Nephron (organoid): Measurements from ENCODE around the gene CCDC138.

Experiments used
- H3K27ac Mint-ChIP-seq, 3 experiments: 2 replicates each; pipeline ENCODE4 v1.8.0; 2020; ENCODE audit warnings: mixed read lengths in 3 of 3, mild to moderate bottlenecking in 2 of 3, moderate library complexity in 1 of 3
- H3K27me3 Mint-ChIP-seq: 2 replicates; pipeline ENCODE4 v1.8.0; 2021; ENCODE audit warnings: low read depth, mild to moderate bottlenecking, moderate library complexity, mixed read lengths
- H3K36me3 Mint-ChIP-seq: 2 replicates; pipeline ENCODE4 v1.8.0; 2020; ENCODE audit warnings: low read depth, mixed read lengths
- H3K4me1 Mint-ChIP-seq: 2 replicates; pipeline ENCODE4 v1.8.0; 2020; ENCODE audit warnings: mixed read lengths
- H3K4me3 Mint-ChIP-seq, 3 experiments: 2 replicates each; pipeline ENCODE4 v1.8.0; 2020; ENCODE audit warnings: mild to moderate bottlenecking in 3 of 3, mixed read lengths in 3 of 3, moderate library complexity in 2 of 3
- H3K9me3 Mint-ChIP-seq: 2 replicates; pipeline ENCODE4 v1.8.0; 2020; ENCODE audit warnings: mixed read lengths
- TF ChIP-seq, protein P1 (sequence below), 3 experiments: fragments of 200-600 bp; sonication (generic); IDR thresholded peaks; one replicate each; pipeline ENCODE4 v1.5.0; 2021; ENCODE audit warnings: antibody characterized with exemption in 3 of 3; ENCODE audit not compliant: unreplicated experiment in 3 of 3

The CCDC138 gene

DNA sequence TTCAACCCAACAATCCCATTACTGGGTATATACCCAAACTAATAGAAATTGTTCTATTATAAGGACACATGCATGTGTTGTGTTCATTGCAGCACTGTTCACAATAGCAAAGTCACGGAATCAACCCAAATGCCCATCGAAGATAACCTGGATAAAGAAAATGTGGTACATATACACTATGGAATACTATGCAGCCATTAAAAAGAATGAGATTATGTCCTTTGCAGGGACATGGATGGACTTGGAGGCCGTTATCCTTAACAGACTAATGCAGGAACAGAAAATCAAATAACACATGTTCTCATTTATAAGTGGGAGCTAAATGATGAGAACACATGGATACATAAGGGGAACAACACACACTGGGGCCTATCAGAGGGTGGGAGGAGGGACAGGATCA, 65.8 kb downstream of the CCDC138 start:
- Mint-ChIP-seq H3K4me1 (no peaks in the 10 kb centered on the region), H3K36me3 (peaks cover 43% of the 10 kb centered on the region), H3K9me3 (no peaks in the 10 kb centered on the region), H3K27ac (no peak overlapping the region), H3K4me3 (no peak overlapping the region), H3K27me3 (no peaks in the 10 kb centered on the region)
- TF ChIP-seq, protein P1, sequence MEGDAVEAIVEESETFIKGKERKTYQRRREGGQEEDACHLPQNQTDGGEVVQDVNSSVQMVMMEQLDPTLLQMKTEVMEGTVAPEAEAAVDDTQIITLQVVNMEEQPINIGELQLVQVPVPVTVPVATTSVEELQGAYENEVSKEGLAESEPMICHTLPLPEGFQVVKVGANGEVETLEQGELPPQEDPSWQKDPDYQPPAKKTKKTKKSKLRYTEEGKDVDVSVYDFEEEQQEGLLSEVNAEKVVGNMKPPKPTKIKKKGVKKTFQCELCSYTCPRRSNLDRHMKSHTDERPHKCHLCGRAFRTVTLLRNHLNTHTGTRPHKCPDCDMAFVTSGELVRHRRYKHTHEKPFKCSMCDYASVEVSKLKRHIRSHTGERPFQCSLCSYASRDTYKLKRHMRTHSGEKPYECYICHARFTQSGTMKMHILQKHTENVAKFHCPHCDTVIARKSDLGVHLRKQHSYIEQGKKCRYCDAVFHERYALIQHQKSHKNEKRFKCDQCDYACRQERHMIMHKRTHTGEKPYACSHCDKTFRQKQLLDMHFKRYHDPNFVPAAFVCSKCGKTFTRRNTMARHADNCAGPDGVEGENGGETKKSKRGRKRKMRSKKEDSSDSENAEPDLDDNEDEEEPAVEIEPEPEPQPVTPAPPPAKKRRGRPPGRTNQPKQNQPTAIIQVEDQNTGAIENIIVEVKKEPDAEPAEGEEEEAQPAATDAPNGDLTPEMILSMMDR (IDR thresholded peaks at IDR 0.05; ENCODE audit: unreplicated experiment in 3 of 3), result no peak

DNA sequence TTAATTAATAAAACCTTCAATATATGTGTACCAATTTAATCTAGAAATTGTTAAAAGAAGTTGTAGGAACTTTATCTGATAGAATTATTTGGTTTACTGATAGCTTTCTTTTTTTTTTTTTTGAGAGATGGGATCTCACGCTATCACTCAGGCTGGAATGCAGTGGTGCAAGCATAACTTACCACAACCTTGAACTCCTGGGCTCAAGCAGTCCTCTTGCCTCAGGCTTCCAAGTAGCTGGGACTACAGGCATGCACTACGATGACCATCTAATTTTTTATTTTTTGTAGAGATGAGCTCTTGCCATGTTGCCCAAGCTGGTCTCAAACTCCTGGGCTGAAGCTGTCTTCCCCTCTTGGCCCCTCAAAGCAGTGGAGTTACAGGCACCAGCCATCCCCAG, 66.8 kb downstream of the CCDC138 start:
- H3K4me1 Mint-ChIP-seq, result no peaks in the 10 kb centered on the region
- no peaks in the 10 kb centered on the region for H3K9me3 Mint-ChIP-seq
- H3K36me3 Mint-ChIP-seq, result peaks cover 54% of the 10 kb centered on the region
- no peak overlapping the region for H3K27ac Mint-ChIP-seq
- no peaks in the 10 kb centered on the region for H3K27me3 Mint-ChIP-seq
- TF ChIP-seq, protein P1 (IDR thresholded peaks at IDR 0.05; ENCODE audit: unreplicated experiment in 3 of 3), result no peak
- H3K4me3 Mint-ChIP-seq, result no peak overlapping the region

DNA sequence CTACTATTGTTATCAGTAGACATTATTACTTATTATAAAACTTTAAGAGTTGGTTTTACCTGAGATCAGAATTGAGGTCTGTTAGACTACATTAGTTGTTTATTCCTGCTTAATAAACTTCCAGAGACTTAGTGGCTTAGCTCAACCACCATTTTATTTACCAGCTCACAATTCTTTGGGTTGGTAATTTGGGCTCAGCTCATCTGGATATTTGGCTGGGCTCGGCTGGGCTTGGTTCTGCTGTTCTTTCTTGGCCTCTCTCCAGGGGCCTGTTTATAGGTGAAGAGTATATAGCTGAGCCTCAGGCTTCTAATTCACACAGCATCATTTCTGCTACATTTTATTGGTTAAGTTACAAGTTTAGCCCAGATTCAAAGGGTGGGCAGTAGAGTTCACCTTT, 67.9 kb downstream of the CCDC138 start:
- H3K36me3 Mint-ChIP-seq, result peaks cover 62% of the 10 kb centered on the region
- H3K4me1 Mint-ChIP-seq, result no peaks in the 10 kb centered on the region
- TF ChIP-seq, protein P1 (IDR thresholded peaks at IDR 0.05; ENCODE audit: unreplicated experiment in 3 of 3), result no peak
- H3K4me3 Mint-ChIP-seq, result no peak overlapping the region
- peaks cover 2% of the 10 kb centered on the region for H3K9me3 Mint-ChIP-seq
- no peak overlapping the region for H3K27ac Mint-ChIP-seq
- no peaks in the 10 kb centered on the region for H3K27me3 Mint-ChIP-seq

DNA sequence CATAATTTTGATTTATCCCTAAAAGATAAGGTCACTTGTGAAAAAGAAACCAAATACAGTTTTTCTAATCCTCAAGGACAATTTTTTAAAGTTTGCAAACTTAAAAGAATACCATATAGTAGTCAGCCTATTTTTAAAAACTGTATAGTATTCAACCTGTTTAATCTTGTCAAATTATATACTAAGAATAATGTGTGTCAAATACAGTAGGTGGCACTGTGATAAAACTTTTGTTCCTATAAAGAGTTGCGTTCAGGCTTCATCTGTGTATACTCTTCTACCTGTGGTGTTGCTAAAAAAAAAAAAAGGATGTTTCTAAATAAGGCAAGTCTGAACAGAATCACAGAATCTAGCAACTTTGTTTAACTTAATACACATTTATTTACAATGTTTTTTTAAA, 68.6 kb downstream of the CCDC138 start:
- H3K27me3 Mint-ChIP-seq, result no peaks in the 10 kb centered on the region
- peaks cover 62% of the 10 kb centered on the region for H3K36me3 Mint-ChIP-seq
- no peak overlapping the region for H3K27ac Mint-ChIP-seq
- no peak overlapping the region for H3K4me3 Mint-ChIP-seq
- H3K9me3 Mint-ChIP-seq, result peaks cover 2% of the 10 kb centered on the region
- no peaks in the 10 kb centered on the region for H3K4me1 Mint-ChIP-seq
- TF ChIP-seq, protein P1 (IDR thresholded peaks at IDR 0.05; ENCODE audit: unreplicated experiment in 3 of 3), result peak in 2 of 3 experiments; percentile 27 to 53

DNA sequence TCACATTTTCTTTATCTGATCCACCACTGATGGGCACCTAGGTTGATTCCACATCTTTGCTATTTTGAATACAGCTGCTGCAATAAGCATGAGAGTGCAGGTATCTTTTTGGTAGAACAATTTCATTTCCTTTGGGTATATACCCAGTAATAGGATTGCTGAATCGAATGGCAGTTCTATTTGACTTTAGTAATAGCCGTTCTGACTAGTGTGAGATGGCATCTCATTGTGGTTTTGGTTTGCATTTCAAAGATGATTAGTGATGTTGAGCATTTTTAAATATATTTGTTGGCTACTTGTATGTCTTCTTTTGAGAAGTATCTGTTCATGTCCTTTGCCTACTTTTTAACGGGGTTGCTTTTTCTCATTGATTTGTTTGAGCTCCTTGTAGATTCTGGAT, 72.3 kb downstream of the CCDC138 start:
- peaks cover 50% of the 10 kb centered on the region for H3K36me3 Mint-ChIP-seq
- H3K9me3 Mint-ChIP-seq, result peaks cover 4% of the 10 kb centered on the region
- no peaks in the 10 kb centered on the region for H3K27me3 Mint-ChIP-seq
- H3K27ac Mint-ChIP-seq, result no peak overlapping the region
- no peaks in the 10 kb centered on the region for H3K4me1 Mint-ChIP-seq
- TF ChIP-seq, protein P1 (IDR thresholded peaks at IDR 0.05; ENCODE audit: unreplicated experiment in 3 of 3), result no peak
- H3K4me3 Mint-ChIP-seq, result no peak overlapping the region

DNA sequence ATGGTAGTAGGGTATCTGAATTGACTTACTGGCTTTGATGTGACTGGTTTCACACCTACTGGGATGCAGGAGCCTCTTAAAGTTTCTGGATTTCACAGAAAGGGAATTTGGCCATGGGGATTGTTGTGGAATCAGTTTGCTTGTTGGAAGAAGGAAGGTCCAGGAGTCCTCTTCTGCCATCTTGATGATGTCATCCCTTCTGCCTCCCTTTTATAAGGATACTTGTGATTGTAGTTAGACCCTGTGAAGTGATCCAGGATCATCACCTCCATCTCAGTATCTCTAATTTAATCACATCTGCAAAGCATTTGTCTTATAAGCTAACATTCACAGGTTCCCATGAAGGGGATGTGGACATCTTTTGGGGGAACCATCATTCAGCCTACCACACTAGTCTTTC, 79.5 kb downstream of the CCDC138 start:
- peaks cover 64% of the 10 kb centered on the region for H3K36me3 Mint-ChIP-seq
- H3K4me3 Mint-ChIP-seq, result no peak overlapping the region
- no peak overlapping the region for H3K27ac Mint-ChIP-seq
- no peaks in the 10 kb centered on the region for H3K4me1 Mint-ChIP-seq
- H3K27me3 Mint-ChIP-seq, result no peaks in the 10 kb centered on the region
- H3K9me3 Mint-ChIP-seq, result peaks cover 19% of the 10 kb centered on the region
- TF ChIP-seq, protein P1 (IDR thresholded peaks at IDR 0.05; ENCODE audit: unreplicated experiment in 3 of 3), result no peak
